Vagina (tissue), 2 donors: Measurements from ENCODE around the gene MMRN2. TPM values are rescaled to one million over a fixed set of nuclear protein-coding genes. Genes with fewer than 3 reads are reported as not detected.
"Not testable (repeated sequence)": the region's sequence is repeated elsewhere in the genome, so short reads cannot be mapped to it uniquely, and the experiment has no call there.

Experiments used
- DNase-seq, 2 donors: peaks; one replicate each; pipeline ENCODE4 v3.0.0-alpha.2; 2017; ENCODE audit errors: extremely low spot score in 2 of 2
- H3K27ac ChIP-seq: fragments of 200-600 bp; sonication (generic); one replicate; pipeline ENCODE4 v1.5.1; 2019
- H3K27me3 ChIP-seq: fragments of 200-600 bp; sonication (generic); one replicate; pipeline ENCODE4 v1.5.1; 2019
- H3K36me3 ChIP-seq, 2 donors: fragments of 200-600 bp; sonication (generic); one replicate each; pipeline ENCODE4 v1.5.1; 2017 to 2019
- H3K4me1 ChIP-seq: fragments of 200-600 bp; sonication (generic); one replicate; pipeline ENCODE4 v1.5.1; 2019
- H3K4me3 ChIP-seq, 2 donors: fragments of 200-600 bp; sonication (generic); 1 replicate in 1 of 2; 2 replicates in 1 of 2; pipeline ENCODE4 v1.5.1; 2016 to 2019
- H3K9me3 ChIP-seq: fragments of 200-600 bp; sonication (generic); one replicate; pipeline ENCODE4 v1.5.1; 2019
- CTCF ChIP-seq, 3 experiments: fragments of 450-650 bp in 2 of 3; fragments of 200-600 bp in 1 of 3; sonication (generic) in 1 of 3; IDR thresholded peaks; one replicate each; pipeline ENCODE4 v1.5.1; 2017 to 2019; ENCODE audit warnings: antibody characterized with exemption in 3 of 3, mild to moderate bottlenecking in 2 of 3, moderate library complexity in 2 of 3
- POLR2A ChIP-seq, 2 donors: fragments of 450-650 bp; IDR thresholded peaks; one replicate each; pipeline ENCODE4 v1.6.1; 2017; ENCODE audit warnings: antibody characterized with exemption in 2 of 2, mild to moderate bottlenecking in 2 of 2, moderate library complexity in 2 of 2
- POLR2AphosphoS5 ChIP-seq, 2 donors: sonication (generic); formaldehyde crosslinking; IDR thresholded peaks; one replicate each; pipeline ENCODE4 v1.9.0; 2017; ENCODE audit warnings: antibody characterized with exemption in 2 of 2, mild to moderate bottlenecking in 2 of 2, low read depth in 1 of 2; ENCODE audit not compliant: insufficient read depth in 1 of 2
- intact Hi-C: fragments of 100-400 bp; cut with DNase I; formaldehyde crosslinking; loops from one replicate; pipeline ENCODE4 v1.15.1; 2023
- total RNA-seq: library from RNA; depleted of rRNA; stranded (reverse); fragments of >200 nt; gene quantifications from one replicate; pipeline ENCODE4 v1.2.3, GENCODE V29; 2016

MMRN2 gene
- total RNA-seq, 1 donor from 2014 or later = 57.2 TPM

- DNase-seq, H3K27me3 ChIP-seq, H3K9me3 ChIP-seq, H3K4me3 ChIP-seq, intact Hi-C loops, H3K36me3 ChIP-seq: not testable (repeated sequence)
- Histone ChIP-seq H3K4me1 (peaks cover 37% of the 10 kb centered on the region), H3K27ac (peak overlapping the region; percentile 69)
- TF ChIP-seq POLR2AphosphoS5 (IDR thresholded peaks at IDR 0.05; ENCODE audit: insufficient read depth in 1 of 2, low read depth in 1 of 2) = peak in 1 of 2 donors; percentile 16
These were observed 21.0 kb upstream of the MMRN2 start for GRCh38 chr10:86978457-86978856.

GRCh38 chr10:86976362-86977056, 19.1 kb upstream of the MMRN2 start:
- Histone ChIP-seq H3K36me3 (no peaks in the 10 kb centered on the region), H3K4me3 (no peak overlapping the region), H3K27ac (peak overlapping the region; percentile 15), H3K4me1 (peaks cover 57% of the 10 kb centered on the region), H3K9me3 (no peaks in the 10 kb centered on the region), H3K27me3 (no peaks in the 10 kb centered on the region)
- intact Hi-C loops = no loop called here
- DNase-seq = peak in 1 of 2 donors; percentile 72
- no peak for TF ChIP-seq CTCF (IDR thresholded peaks at IDR 0.05)
- no peak for TF ChIP-seq POLR2A (IDR thresholded peaks at IDR 0.05)
- TF ChIP-seq POLR2AphosphoS5 (IDR thresholded peaks at IDR 0.05; ENCODE audit: insufficient read depth in 1 of 2, low read depth in 1 of 2) = no peak

GRCh38 chr10:86974484-86974883, 17.1 kb upstream of the MMRN2 start:
- H3K36me3 ChIP-seq = no peaks in the 10 kb centered on the region
- intact Hi-C loops = loop anchor here (5.0 kb wide), 1 partner anchor 118 kb away; the partner anchor contains the start of gene GLUD1
- H3K27ac ChIP-seq = peak overlapping the region; percentile 51
- no peaks in the 10 kb centered on the region for H3K27me3 ChIP-seq
- H3K4me3 ChIP-seq = no peak overlapping the region
- TF ChIP-seq POLR2A (IDR thresholded peaks at IDR 0.05) (no peak), CTCF (IDR thresholded peaks at IDR 0.05) (no peak), POLR2AphosphoS5 (IDR thresholded peaks at IDR 0.05; ENCODE audit: insufficient read depth in 1 of 2, low read depth in 1 of 2) (no peak)
- DNase-seq = peak; percentile 28 to 69
- H3K9me3 ChIP-seq = no peaks in the 10 kb centered on the region
- peaks cover 46% of the 10 kb centered on the region for H3K4me1 ChIP-seq

- Histone ChIP-seq H3K27ac (peak overlapping the region; percentile 99), H3K36me3 (no peaks in the 10 kb centered on the region), H3K9me3 (no peaks in the 10 kb centered on the region), H3K4me1 (peaks cover 42% of the 10 kb centered on the region), H3K27me3 (no peaks in the 10 kb centered on the region), H3K4me3 (no peak overlapping the region)
- intact Hi-C loops = loop anchor here (5.0 kb wide), 1 partner anchor 120 kb away; the partner anchor contains the start of gene GLUD1
- TF ChIP-seq POLR2AphosphoS5 (IDR thresholded peaks at IDR 0.05; ENCODE audit: insufficient read depth in 1 of 2, low read depth in 1 of 2) (no peak), POLR2A (IDR thresholded peaks at IDR 0.05) (no peak), CTCF (IDR thresholded peaks at IDR 0.05) (no peak)
- DNase-seq = peak; percentile 88
These were observed 15.4 kb upstream of the MMRN2 start for GRCh38 chr10:86972613-86973380.

- H3K4me1 ChIP-seq = peaks cover 56% of the 10 kb centered on the region
- H3K9me3 ChIP-seq = no peaks in the 10 kb centered on the region
- DNase-seq = peak; percentile 96 to 98
- peak overlapping the region; percentile 99 for H3K27ac ChIP-seq
- intact Hi-C loops = loop anchor here (5.0 kb wide), 1 partner anchor 121 kb away; the partner anchor contains the start of gene GLUD1
- TF ChIP-seq CTCF (IDR thresholded peaks at IDR 0.05) (no peak), POLR2A (IDR thresholded peaks at IDR 0.05) (peak; percentile 3 to 84), POLR2AphosphoS5 (IDR thresholded peaks at IDR 0.05; ENCODE audit: insufficient read depth in 1 of 2, low read depth in 1 of 2) (peak; percentile 80 to 93)
- H3K36me3 ChIP-seq = no peaks in the 10 kb centered on the region
- H3K4me3 ChIP-seq = peak overlapping the region; percentile 76 to 92
- no peaks in the 10 kb centered on the region for H3K27me3 ChIP-seq
These were observed 14.0 kb upstream of the MMRN2 start for GRCh38 chr10:86971232-86971991.
